ENCODE measurements around the gene KMT2E.

GRCh38 chr7:105010504-105011130 lies 3.4 kb upstream of the KMT2E start:
- TF ChIP-seq CTCF (IDR thresholded peaks at IDR 0.05) (no peak), USF1 (CRISPR knock-in tag; IDR thresholded peaks at IDR 0.05) (no peak), USF2 (CRISPR knock-in tag; IDR thresholded peaks at IDR 0.05) (no peak), TEAD4 (CRISPR knock-in tag; IDR thresholded peaks at IDR 0.05) (no peak), AR (CRISPR knock-in tag; IDR thresholded peaks at IDR 0.05) (no peak), TP53 (CRISPR knock-in tag; IDR thresholded peaks at IDR 0.05) (no peak), JUN (CRISPR knock-in tag; IDR thresholded peaks at IDR 0.05) (no peak), ZMAT4 (CRISPR knock-in tag; IDR thresholded peaks at IDR 0.05) (no peak), SP1 (CRISPR knock-in tag; conservative IDR thresholded peaks at IDR 0.05) (no peak)
